HepG2 (cell line): Measurements from ENCODE around the gene LIM2. TPM values are rescaled to one million over a fixed set of nuclear protein-coding genes. Genes with fewer than 3 reads are reported as not detected.

ENCODE experiments used
- HNRNPUL1 ChIP-seq: fragments of 200-400 bp; formaldehyde crosslinking; IDR thresholded peaks from 2 replicates; pipeline ENCODE4 v1.6.1; 2017; ENCODE audit warnings: low read depth, mild to moderate bottlenecking, low read length, moderate library complexity
- KMT2A ChIP-seq: sonication (generic); formaldehyde crosslinking; IDR thresholded peaks from 2 replicates; pipeline ENCODE4 v1.4.0; 2020; ENCODE audit warnings: missing genetic modification reagents
- MEF2D ChIP-seq: sonication (generic); formaldehyde crosslinking; IDR thresholded peaks from 2 replicates; pipeline ENCODE4 v1.5.1; 2020; ENCODE audit warnings: mild to moderate bottlenecking, missing genetic modification reagents
- MTERF4 ChIP-seq: sonication (generic); formaldehyde crosslinking; IDR thresholded peaks from 2 replicates; pipeline ENCODE4 v1.8.0; 2023; ENCODE audit warnings: mild to moderate bottlenecking, missing genetic modification reagents
- RELA ChIP-seq: sonication (generic); formaldehyde crosslinking; IDR thresholded peaks from 2 replicates; pipeline ENCODE4 v1.4.0; 2020; ENCODE audit warnings: missing genetic modification reagents
- SIN3B ChIP-seq: fragments of 150-350 bp; IDR thresholded peaks from 2 replicates; pipeline ENCODE4 v1.6.1; 2014; ENCODE audit warnings: low read length
- TEF ChIP-seq: sonication (generic); formaldehyde crosslinking; IDR thresholded peaks from 2 replicates; pipeline ENCODE4 v1.5.0; 2020; ENCODE audit warnings: missing genetic modification reagents
- TGIF2 ChIP-seq: IDR thresholded peaks from 2 replicates; pipeline ENCODE4 v1.6.1; 2016; ENCODE audit warnings: control low read depth, missing compliant biosample characterization
- TOE1 ChIP-seq: sonication (generic); formaldehyde crosslinking; IDR thresholded peaks from 2 replicates; pipeline ENCODE4 v1.4.0; 2020; ENCODE audit warnings: mild to moderate bottlenecking, missing genetic modification reagents
- ZNF207 ChIP-seq: fragments of 450-650 bp; IDR thresholded peaks from 2 replicates; pipeline ENCODE4 v1.6.1; 2016; ENCODE audit warnings: antibody characterized with exemption, borderline replicate concordance
- ZNF44 ChIP-seq: sonication (generic); formaldehyde crosslinking; IDR thresholded peaks from 2 replicates; pipeline ENCODE4 v1.5.1; 2020; ENCODE audit warnings: mild to moderate bottlenecking, missing genetic modification reagents
- ZNF619 ChIP-seq: sonication (generic); formaldehyde crosslinking; IDR thresholded peaks from 2 replicates; pipeline ENCODE4 v1.4.0; 2020; ENCODE audit warnings: mild to moderate bottlenecking, missing genetic modification reagents
- ZNF800 ChIP-seq: sonication (generic); formaldehyde crosslinking; IDR thresholded peaks from 2 replicates; pipeline ENCODE4 v1.4.0; 2020; ENCODE audit warnings: missing genetic modification reagents
- ZNF883 ChIP-seq: sonication (generic); formaldehyde crosslinking; IDR thresholded peaks from 2 replicates; pipeline ENCODE4 v1.5.1; 2020; ENCODE audit warnings: mild to moderate bottlenecking, missing genetic modification reagents; ENCODE audit errors: not compliant biosample characterization
- ZSCAN12 ChIP-seq: sonication (generic); formaldehyde crosslinking; IDR thresholded peaks from 2 replicates; pipeline ENCODE4 v1.9.0; 2021; ENCODE audit warnings: mild to moderate bottlenecking, missing genetic modification reagents
- polyA plus RNA-seq, 8 experiments: library from polyadenylated mRNA; depleted of rRNA in 3 of 8; stranded (reverse) in 7 of 8; unstranded in 1 of 8; fragments of >200 nt; fragmentation: Illumina TruSeq in 4 of 8; extraction: Trizol in 4 of 8; gene quantifications; 2 replicates each; pipeline versions ENCODE4 v1.2.1 to v1.2.3, GENCODE V29; 2011 to 2016; ENCODE audit warnings: low read depth in 4 of 8, missing spikeins in 1 of 8, mixed read lengths in 1 of 8; ENCODE audit not compliant: insufficient read depth in 1 of 8
- total RNA-seq, 5 experiments: library from RNA; depleted of rRNA; stranded (reverse); fragments of >200 nt; fragmentation: Illumina TruSeq; extraction: Trizol; gene quantifications; 2 replicates each; pipeline ENCODE4 v1.2.3, GENCODE V29; 2016; ENCODE audit warnings: low read depth in 1 of 5
- TF ChIP-seq, protein P1 (sequence below): sonication (generic); formaldehyde crosslinking; IDR thresholded peaks from 2 replicates; pipeline ENCODE4 v1.4.0; 2020; ENCODE audit warnings: missing genetic modification reagents, borderline replicate concordance

Gene LIM2
- total and polyA plus RNA-seq, 2 of the 13 experiments (the other 11 are each of a cell fraction or from before 2014, with no cell fraction given), result 1.3 TPM; not detected in 1

GRCh38 chr19:51352783-51353360 is 34.9 kb downstream of the LIM2 start (continued):
- TF ChIP-seq ZNF207 (no peak), HNRNPUL1 (no peak), KMT2A (no peak), ZNF883 (CRISPR knock-in tag) (no peak), RELA (no peak), ZSCAN12 (CRISPR knock-in tag) (no peak), ZNF800 (CRISPR knock-in tag) (no peak), MEF2D (CRISPR knock-in tag) (0 out of 2 replicates have a peak, but pooled peaks have one; percentile 24), SIN3B (no peak), TOE1 (no peak), MTERF4 (CRISPR knock-in tag) (no peak), TGIF2 (CRISPR knock-in tag) (no peak), ZNF44 (0 out of 2 replicates have a peak, but pooled peaks have one; percentile 74), ZNF619 (no peak), TEF (no peak)
- TF ChIP-seq, protein P1, sequence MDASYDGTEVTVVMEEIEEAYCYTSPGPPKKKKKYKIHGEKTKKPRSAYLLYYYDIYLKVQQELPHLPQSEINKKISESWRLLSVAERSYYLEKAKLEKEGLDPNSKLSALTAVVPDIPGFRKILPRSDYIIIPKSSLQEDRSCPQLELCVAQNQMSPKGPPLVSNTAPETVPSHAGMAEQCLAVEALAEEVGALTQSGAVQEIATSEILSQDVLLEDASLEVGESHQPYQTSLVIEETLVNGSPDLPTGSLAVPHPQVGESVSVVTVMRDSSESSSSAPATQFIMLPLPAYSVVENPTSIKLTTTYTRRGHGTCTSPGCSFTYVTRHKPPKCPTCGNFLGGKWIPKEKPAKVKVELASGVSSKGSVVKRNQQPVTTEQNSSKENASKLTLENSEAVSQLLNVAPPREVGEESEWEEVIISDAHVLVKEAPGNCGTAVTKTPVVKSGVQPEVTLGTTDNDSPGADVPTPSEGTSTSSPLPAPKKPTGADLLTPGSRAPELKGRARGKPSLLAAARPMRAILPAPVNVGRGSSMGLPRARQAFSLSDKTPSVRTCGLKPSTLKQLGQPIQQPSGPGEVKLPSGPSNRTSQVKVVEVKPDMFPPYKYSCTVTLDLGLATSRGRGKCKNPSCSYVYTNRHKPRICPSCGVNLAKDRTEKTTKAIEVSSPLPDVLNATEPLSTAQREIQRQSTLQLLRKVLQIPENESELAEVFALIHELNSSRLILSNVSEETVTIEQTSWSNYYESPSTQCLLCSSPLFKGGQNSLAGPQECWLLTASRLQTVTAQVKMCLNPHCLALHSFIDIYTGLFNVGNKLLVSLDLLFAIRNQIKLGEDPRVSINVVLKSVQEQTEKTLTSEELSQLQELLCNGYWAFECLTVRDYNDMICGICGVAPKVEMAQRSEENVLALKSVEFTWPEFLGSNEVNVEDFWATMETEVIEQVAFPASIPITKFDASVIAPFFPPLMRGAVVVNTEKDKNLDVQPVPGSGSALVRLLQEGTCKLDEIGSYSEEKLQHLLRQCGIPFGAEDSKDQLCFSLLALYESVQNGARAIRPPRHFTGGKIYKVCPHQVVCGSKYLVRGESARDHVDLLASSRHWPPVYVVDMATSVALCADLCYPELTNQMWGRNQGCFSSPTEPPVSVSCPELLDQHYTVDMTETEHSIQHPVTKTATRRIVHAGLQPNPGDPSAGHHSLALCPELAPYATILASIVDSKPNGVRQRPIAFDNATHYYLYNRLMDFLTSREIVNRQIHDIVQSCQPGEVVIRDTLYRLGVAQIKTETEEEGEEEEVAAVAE, result no peak
